ENCODE data around the gene OR10Z1. TPM values are rescaled to one million over a fixed set of nuclear protein-coding genes. Genes with fewer than 3 reads are reported as not detected.

Gene OR10Z1
- total and polyA plus RNA-seq, 2 of the 13 experiments (the other 11 are each of a cell fraction or from before 2014, with no cell fraction given), result not detected

DNA sequence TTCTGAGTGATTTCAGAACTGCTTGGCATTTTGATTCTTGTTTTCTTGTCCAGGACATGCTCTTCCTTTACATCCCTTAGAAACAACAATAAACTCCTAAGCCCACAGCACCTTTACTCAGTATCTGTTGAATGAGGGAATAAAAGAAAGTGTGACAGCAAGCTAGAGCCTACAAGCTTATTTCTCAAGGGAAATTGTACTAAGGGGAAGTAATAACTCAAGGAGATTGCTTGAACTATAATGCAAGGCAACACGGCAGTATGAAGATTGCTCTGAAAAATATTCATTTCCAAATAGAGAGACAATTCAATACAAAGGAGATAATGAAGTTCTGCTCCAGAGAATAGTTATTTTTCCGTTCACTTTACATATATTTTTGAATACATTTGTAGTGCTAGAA lies 41.2 kb upstream of the OR10Z1 start (continued):
- TF ChIP-seq RBM22 (optimal IDR thresholded peaks at IDR 0.05; ENCODE audit: low read length), result no peak
- TF ChIP-seq ZNF274 (CRISPR knock-in tag; IDR thresholded peaks at IDR 0.05), result no peak
- TF ChIP-seq RFXAP (CRISPR knock-in tag; IDR thresholded peaks at IDR 0.05; ENCODE audit: borderline replicate concordance), result no peak
- TF ChIP-seq, protein P1, sequence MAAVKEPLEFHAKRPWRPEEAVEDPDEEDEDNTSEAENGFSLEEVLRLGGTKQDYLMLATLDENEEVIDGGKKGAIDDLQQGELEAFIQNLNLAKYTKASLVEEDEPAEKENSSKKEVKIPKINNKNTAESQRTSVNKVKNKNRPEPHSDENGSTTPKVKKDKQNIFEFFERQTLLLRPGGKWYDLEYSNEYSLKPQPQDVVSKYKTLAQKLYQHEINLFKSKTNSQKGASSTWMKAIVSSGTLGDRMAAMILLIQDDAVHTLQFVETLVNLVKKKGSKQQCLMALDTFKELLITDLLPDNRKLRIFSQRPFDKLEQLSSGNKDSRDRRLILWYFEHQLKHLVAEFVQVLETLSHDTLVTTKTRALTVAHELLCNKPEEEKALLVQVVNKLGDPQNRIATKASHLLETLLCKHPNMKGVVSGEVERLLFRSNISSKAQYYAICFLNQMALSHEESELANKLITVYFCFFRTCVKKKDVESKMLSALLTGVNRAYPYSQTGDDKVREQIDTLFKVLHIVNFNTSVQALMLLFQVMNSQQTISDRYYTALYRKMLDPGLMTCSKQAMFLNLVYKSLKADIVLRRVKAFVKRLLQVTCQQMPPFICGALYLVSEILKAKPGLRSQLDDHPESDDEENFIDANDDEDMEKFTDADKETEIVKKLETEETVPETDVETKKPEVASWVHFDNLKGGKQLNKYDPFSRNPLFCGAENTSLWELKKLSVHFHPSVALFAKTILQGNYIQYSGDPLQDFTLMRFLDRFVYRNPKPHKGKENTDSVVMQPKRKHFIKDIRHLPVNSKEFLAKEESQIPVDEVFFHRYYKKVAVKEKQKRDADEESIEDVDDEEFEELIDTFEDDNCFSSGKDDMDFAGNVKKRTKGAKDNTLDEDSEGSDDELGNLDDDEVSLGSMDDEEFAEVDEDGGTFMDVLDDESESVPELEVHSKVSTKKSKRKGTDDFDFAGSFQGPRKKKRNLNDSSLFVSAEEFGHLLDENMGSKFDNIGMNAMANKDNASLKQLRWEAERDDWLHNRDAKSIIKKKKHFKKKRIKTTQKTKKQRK (IDR thresholded peaks at IDR 0.05; ENCODE audit: low read length), result no peak
- TF ChIP-seq GZF1 (CRISPR knock-in tag; IDR thresholded peaks at IDR 0.05), result no peak
- TF ChIP-seq, protein P2, sequence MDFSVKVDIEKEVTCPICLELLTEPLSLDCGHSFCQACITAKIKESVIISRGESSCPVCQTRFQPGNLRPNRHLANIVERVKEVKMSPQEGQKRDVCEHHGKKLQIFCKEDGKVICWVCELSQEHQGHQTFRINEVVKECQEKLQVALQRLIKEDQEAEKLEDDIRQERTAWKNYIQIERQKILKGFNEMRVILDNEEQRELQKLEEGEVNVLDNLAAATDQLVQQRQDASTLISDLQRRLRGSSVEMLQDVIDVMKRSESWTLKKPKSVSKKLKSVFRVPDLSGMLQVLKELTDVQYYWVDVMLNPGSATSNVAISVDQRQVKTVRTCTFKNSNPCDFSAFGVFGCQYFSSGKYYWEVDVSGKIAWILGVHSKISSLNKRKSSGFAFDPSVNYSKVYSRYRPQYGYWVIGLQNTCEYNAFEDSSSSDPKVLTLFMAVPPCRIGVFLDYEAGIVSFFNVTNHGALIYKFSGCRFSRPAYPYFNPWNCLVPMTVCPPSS (IDR thresholded peaks at IDR 0.05), result no peak
- TF ChIP-seq ZEB1 (IDR thresholded peaks at IDR 0.05; ENCODE audit: insufficient replicate concordance, low read depth), result no peak

DNA sequence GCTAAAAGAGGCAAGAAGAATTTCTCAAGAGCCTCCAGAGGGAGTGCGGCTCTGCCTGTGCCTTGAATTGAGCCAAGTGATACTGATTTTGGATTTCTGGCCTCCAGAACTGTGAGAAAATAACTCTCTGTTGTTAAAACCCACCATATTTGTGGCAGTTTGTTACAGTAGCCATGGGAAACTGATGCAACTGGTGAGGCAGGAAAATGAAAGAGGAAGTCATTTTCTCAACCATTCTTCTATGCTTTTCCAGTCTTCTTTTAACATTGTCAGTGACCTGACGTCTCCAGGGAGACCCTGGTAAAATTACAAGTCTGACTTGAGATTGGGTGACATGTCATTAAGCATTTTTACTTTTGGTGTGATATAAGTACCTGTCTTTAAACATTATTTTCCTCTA lies 40.5 kb upstream of the OR10Z1 start:
- Histone ChIP-seq H3K4me2 (ENCODE audit: low read depth, low read length) (no peak overlapping the region), H3K27ac (ENCODE audit: extremely low read length, insufficient read depth, low read length) (no peak overlapping the region), H3K4me3 (replicated peaks in 1 of 3; ENCODE audit: insufficient read depth in 1 of 3, low read depth in 2 of 3, low read length in 3 of 3) (no peak overlapping the region), H3K4me1 (ENCODE audit: insufficient read depth, low read length) (no peaks in the 10 kb centered on the region), H3K9ac (ENCODE audit: insufficient read depth, low read depth, low read length) (no peak overlapping the region), H4K20me1 (ENCODE audit: insufficient read depth, low read length) (no peaks in the 10 kb centered on the region), H3K79me2 (ENCODE audit: insufficient read depth, low read length) (no peaks in the 10 kb centered on the region), H2AFZ (ENCODE audit: low read length) (no peak overlapping the region), H3K9me3 (ENCODE audit: low read length) (peaks cover 48% of the 10 kb centered on the region), H3K27me3 (ENCODE audit: control insufficient read depth in 1 of 2, insufficient read depth in 2 of 2, low read length in 2 of 2) (no peaks in the 10 kb centered on the region), H3K36me3 (replicated peaks in 1 of 2; ENCODE audit: control insufficient read depth in 1 of 2, insufficient read depth in 2 of 2, low read length in 2 of 2) (no peaks in the 10 kb centered on the region)
- 13% methylated on average over 2 of the region's 2 CpGs for WGBS (ENCODE audit: low lambda C conversion rate)
- in situ Hi-C loops (cut with HindIII; ENCODE audit: extremely low pct_ligation_motif_present, low pct_unique_long_range_greater_than_20kb) (no loop called here), intact Hi-C loops (cut with micrococcal nuclease; ENCODE audit: unreplicated experiment) (no loop called here)
- POLR2A ChIA-PET, result no interaction called here
- no peak for DNase-seq (ENCODE audit: low spot score)
- ATAC-seq, result no peak
- BruUV-seq (replicated peaks), result no TSS peak
- CTCF ChIA-PET (ENCODE audit: low intra/inter-chr PET ratio, low total read pairs), result no interaction called here
- no peak for FAIRE-seq
- TF ChIP-seq SCMH1 (CRISPR knock-in tag; IDR thresholded peaks at IDR 0.05; ENCODE audit: borderline replicate concordance), result no peak
- TF ChIP-seq, protein P3, sequence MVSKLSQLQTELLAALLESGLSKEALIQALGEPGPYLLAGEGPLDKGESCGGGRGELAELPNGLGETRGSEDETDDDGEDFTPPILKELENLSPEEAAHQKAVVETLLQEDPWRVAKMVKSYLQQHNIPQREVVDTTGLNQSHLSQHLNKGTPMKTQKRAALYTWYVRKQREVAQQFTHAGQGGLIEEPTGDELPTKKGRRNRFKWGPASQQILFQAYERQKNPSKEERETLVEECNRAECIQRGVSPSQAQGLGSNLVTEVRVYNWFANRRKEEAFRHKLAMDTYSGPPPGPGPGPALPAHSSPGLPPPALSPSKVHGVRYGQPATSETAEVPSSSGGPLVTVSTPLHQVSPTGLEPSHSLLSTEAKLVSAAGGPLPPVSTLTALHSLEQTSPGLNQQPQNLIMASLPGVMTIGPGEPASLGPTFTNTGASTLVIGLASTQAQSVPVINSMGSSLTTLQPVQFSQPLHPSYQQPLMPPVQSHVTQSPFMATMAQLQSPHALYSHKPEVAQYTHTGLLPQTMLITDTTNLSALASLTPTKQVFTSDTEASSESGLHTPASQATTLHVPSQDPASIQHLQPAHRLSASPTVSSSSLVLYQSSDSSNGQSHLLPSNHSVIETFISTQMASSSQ (IDR thresholded peaks at IDR 0.05; ENCODE audit: low read depth), result no peak
- TF ChIP-seq, protein P3 (CRISPR knock-in tag; IDR thresholded peaks at IDR 0.05; ENCODE audit: borderline replicate concordance), result no peak
- TF ChIP-seq, protein P4, sequence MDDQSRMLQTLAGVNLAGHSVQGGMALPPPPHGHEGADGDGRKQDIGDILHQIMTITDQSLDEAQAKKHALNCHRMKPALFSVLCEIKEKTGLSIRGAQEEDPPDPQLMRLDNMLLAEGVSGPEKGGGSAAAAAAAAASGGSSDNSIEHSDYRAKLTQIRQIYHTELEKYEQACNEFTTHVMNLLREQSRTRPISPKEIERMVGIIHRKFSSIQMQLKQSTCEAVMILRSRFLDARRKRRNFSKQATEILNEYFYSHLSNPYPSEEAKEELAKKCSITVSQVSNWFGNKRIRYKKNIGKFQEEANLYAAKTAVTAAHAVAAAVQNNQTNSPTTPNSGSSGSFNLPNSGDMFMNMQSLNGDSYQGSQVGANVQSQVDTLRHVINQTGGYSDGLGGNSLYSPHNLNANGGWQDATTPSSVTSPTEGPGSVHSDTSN (CRISPR knock-in tag; IDR thresholded peaks at IDR 0.05; ENCODE audit: borderline replicate concordance), result no peak
- no peak for TF ChIP-seq SRF (IDR thresholded peaks at IDR 0.05; ENCODE audit: low read depth, low read length)
- TF ChIP-seq, protein P5, sequence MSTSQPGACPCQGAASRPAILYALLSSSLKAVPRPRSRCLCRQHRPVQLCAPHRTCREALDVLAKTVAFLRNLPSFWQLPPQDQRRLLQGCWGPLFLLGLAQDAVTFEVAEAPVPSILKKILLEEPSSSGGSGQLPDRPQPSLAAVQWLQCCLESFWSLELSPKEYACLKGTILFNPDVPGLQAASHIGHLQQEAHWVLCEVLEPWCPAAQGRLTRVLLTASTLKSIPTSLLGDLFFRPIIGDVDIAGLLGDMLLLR (CRISPR knock-in tag; IDR thresholded peaks at IDR 0.05), result no peak

All from HepG2 (cell line).